Calu3 (cell line): ENCODE results near the gene ARHGEF2. TPM values are rescaled to one million over a fixed set of nuclear protein-coding genes. Genes with fewer than 3 reads are reported as not detected.

Experiments used
- BruUV-seq: library from RNA; stranded (reverse); fragments of 400-500 nt; replicated peaks from 2 replicates; lab custom pipeline; 2021; lab: Mats Ljungman, UMichigan
- CTCF ChIA-PET: fragments of 300-600 bp; sonication (Branson Sonifier 250); formaldehyde crosslinking; loops from one replicate; lab custom pipeline; 2022; ENCODE audit warnings: antibody characterized with exemption; lab: Charles Lee
- DNase-seq: peaks from one replicate; pipeline ENCODE4 v3.0.0; 2022
- H3K27ac Mint-ChIP-seq: one replicate; pipeline ENCODE4 v1.8.0; 2022; ENCODE audit warnings: mixed read lengths; ENCODE audit not compliant: unreplicated experiment
- H3K27me3 Mint-ChIP-seq: one replicate; pipeline ENCODE4 v1.8.0; 2022; ENCODE audit warnings: mixed read lengths; ENCODE audit not compliant: unreplicated experiment
- H3K36me3 Mint-ChIP-seq: one replicate; pipeline ENCODE4 v1.8.0; 2022; ENCODE audit warnings: mild to moderate bottlenecking, moderate library complexity, mixed read lengths; ENCODE audit not compliant: insufficient read depth, unreplicated experiment
- H3K4me1 Mint-ChIP-seq: one replicate; pipeline ENCODE4 v1.8.0; 2022; ENCODE audit warnings: mild to moderate bottlenecking, low read depth, mixed read lengths; ENCODE audit not compliant: unreplicated experiment
- H3K4me3 Mint-ChIP-seq: one replicate; pipeline ENCODE4 v1.8.0; 2022; ENCODE audit warnings: mild to moderate bottlenecking, low read depth, moderate library complexity, mixed read lengths; ENCODE audit not compliant: unreplicated experiment
- H3K9me3 Mint-ChIP-seq: one replicate; pipeline ENCODE4 v1.8.0; 2022; ENCODE audit warnings: low read depth, mixed read lengths; ENCODE audit not compliant: unreplicated experiment
- CTCF ChIP-seq: fragments of 200-600 bp; IDR thresholded peaks from one replicate; pipeline ENCODE4 v1.8.0; 2022; ENCODE audit warnings: antibody characterized with exemption; ENCODE audit not compliant: unreplicated experiment
- intact Hi-C: fragments of 100-400 bp; cut with micrococcal nuclease; formaldehyde crosslinking; loops from one replicate; pipeline ENCODE4 v1.10.0; 2022; ENCODE audit not compliant: unreplicated experiment
- total RNA-seq: library from RNA; stranded (reverse); gene quantifications from 2 replicates; pipeline ENCODE4 v1.2.3, GENCODE V29; 2022

ARHGEF2 gene
- total RNA-seq, 1 experiment from 2014 or later = 97.6 TPM

DNA sequence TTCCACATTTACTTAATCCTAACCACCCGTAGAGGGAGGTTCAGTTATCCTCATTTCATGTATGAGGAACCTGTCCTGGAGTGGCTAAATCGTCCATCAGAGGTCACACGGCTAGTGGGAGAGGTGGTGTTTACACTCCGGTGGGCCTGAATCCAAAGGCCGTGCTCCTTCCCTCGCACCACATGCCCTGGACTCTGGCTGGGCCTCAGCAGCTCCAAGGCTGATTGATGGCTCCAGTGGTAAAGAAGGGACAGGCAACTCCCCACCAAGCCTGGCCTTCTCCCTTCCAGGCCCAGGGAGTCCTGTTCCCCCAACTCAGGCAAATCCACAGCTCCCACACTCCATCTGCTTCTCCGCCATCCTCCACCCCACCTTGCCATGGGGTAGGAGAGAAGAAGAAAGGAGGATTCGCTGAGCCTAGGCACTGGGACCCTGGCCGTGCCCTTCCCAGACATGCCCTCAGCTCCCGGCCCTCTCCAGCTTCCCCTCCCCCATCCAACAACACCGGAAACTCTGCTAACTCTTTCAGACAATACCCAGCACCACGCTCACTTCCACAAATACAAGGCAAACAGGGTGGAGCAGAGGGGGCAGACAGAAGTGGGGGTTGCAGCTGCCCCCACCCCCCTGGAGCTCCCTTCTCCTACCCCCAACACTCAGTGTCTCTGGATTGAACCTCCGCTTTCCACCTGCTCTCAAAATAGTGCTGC is 10.9 kb downstream of the ARHGEF2 start:
- intact Hi-C loops = no loop called here
- Mint-ChIP-seq H3K4me3 (no peak overlapping the region), H3K9me3 (no peaks in the 10 kb centered on the region), H3K27me3 (no peaks in the 10 kb centered on the region), H3K4me1 (peaks cover 31% of the 10 kb centered on the region), H3K36me3 (peaks cover 82% of the 10 kb centered on the region), H3K27ac (peak overlapping the region; percentile 7)
- CTCF ChIA-PET = interaction anchor here (0.6 to 1.3 kb wide), 3 partner anchors 22 to 264 kb away, joined by 3 to 4 read pairs (median 3); partner anchors contain the start of gene KHDC4
- no peak for TF ChIP-seq CTCF
- no TSS peak for BruUV-seq
- DNase-seq = no peak

GRCh38 chr1:155966750-155967149 is 11.6 kb downstream of the ARHGEF2 start:
- CTCF ChIA-PET = no interaction called here
- H3K27ac Mint-ChIP-seq = peak overlapping the region; percentile 40
- H3K27me3 Mint-ChIP-seq = no peaks in the 10 kb centered on the region
- no peak overlapping the region for H3K4me3 Mint-ChIP-seq
- H3K9me3 Mint-ChIP-seq = no peaks in the 10 kb centered on the region
- H3K4me1 Mint-ChIP-seq = peaks cover 31% of the 10 kb centered on the region
- intact Hi-C loops = no loop called here
- no peak for TF ChIP-seq CTCF
- DNase-seq = no peak
- H3K36me3 Mint-ChIP-seq = peaks cover 83% of the 10 kb centered on the region
- no TSS peak for BruUV-seq

DNA sequence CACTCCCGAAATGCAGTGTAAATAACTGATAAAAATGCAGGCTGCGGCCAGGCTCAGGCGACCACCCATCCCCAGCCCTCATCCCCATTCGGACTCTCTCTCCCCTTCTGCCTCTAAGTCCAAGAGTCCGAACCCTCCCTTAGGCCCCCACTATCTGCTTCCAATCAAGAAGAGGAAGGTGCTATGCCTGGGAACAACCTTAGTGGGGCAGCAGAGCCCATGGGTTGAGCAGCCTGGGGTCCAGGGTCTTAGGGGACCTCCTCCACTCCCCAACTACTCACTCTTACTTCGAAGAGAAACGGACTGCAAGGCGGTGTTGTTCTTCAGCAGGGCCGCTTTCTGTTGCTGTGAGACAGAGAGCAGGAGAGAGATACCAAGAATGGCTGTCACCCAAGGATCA is 12.2 kb downstream of the ARHGEF2 start:
- peak overlapping the region; percentile 40 for H3K27ac Mint-ChIP-seq
- no peaks in the 10 kb centered on the region for H3K9me3 Mint-ChIP-seq
- no peaks in the 10 kb centered on the region for H3K27me3 Mint-ChIP-seq
- CTCF ChIA-PET = no interaction called here
- intact Hi-C loops = no loop called here
- peaks cover 35% of the 10 kb centered on the region for H3K4me1 Mint-ChIP-seq
- DNase-seq = no peak
- no peak for TF ChIP-seq CTCF
- H3K4me3 Mint-ChIP-seq = no peak overlapping the region
- peaks cover 83% of the 10 kb centered on the region for H3K36me3 Mint-ChIP-seq
- BruUV-seq = no TSS peak

DNA sequence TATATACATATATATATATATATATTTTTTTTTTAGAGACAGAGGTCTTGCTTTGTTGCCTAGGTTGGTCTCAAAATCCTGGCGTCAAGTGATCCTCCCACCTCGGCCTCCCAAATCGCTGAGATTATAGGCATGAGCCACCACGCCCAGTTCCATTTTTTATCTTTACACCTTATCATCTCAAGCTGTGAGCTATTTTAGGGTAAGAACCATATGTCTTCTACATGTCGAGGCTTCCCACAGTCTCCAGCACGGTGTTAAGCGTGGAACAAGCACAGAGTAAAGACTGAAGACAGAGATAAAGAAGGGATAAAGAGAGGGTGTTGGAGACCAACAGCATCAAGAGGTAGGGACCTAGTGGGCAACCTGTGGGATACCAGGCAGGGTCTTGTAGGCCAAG is 14.2 kb downstream of the ARHGEF2 start:
- Mint-ChIP-seq H3K27me3 (no peaks in the 10 kb centered on the region), H3K9me3 (no peaks in the 10 kb centered on the region), H3K36me3 (peaks cover 92% of the 10 kb centered on the region), H3K4me1 (peaks cover 34% of the 10 kb centered on the region), H3K27ac (no peak overlapping the region), H3K4me3 (no peak overlapping the region)
- no peak for DNase-seq
- intact Hi-C loops = no loop called here
- no peak for TF ChIP-seq CTCF
- CTCF ChIA-PET = interaction anchor here (0.7 kb wide), 1 partner anchor 360 kb away, joined by 3 read pairs; no protein-coding TSS in a partner anchor
- no TSS peak for BruUV-seq
